ENCODE results near the gene ALAS1.

- TF ChIP-seq POLR2A (IDR thresholded peaks at IDR 0.05; ENCODE audit: insufficient read depth in 1 of 2, low read depth in 2 of 2, low read length in 2 of 2) = no peak
- TF ChIP-seq BRCA1 (CRISPR knock-in tag; IDR thresholded peaks at IDR 0.05) = no peak
- no peak for TF ChIP-seq RNF219 (CRISPR knock-in tag; IDR thresholded peaks at IDR 0.05)
- no peak for TF ChIP-seq CHD4 (IDR thresholded peaks at IDR 0.05; ENCODE audit: borderline replicate concordance, low read length)
- no peak for TF ChIP-seq CTCF (CRISPR knock-in tag; IDR thresholded peaks at IDR 0.05)
Observed at GRCh38 chr3:52229656-52230055, 31.7 kb downstream of the ALAS1 start.

All from HepG2 (cell line).